ENCODE results near the gene CAMK2D.

Gene CAMK2D

GRCh38 chr4:113636438-113636818 lies 125.1 kb downstream of the CAMK2D start:
- Histone ChIP-seq H3K9me3 (ENCODE audit: control insufficient read depth, low read length) (no peaks in the 10 kb centered on the region), H3K36me3 (ENCODE audit: control insufficient read depth, insufficient read depth, low read length, severe bottlenecking) (no peaks in the 10 kb centered on the region), H3K9ac (ENCODE audit: low read length) (no peak overlapping the region), H3K27me3 (replicated peaks; ENCODE audit: control insufficient read depth, insufficient read depth, low read length) (no peaks in the 10 kb centered on the region), H3K4me1 (ENCODE audit: control insufficient read depth, insufficient read depth, low read length) (peaks cover 44% of the 10 kb centered on the region), H3K4me3 (ENCODE audit: low read length) (no peak overlapping the region)
- no peak for DNase-seq (ENCODE audit: low read depth)

- peak; percentile 40 for DNase-seq (ENCODE audit: low read depth)
- Histone ChIP-seq H3K27me3 (replicated peaks; ENCODE audit: control insufficient read depth, insufficient read depth, low read length) (no peaks in the 10 kb centered on the region), H3K4me3 (ENCODE audit: low read length) (no peak overlapping the region), H3K9ac (ENCODE audit: low read length) (no peak overlapping the region), H3K9me3 (ENCODE audit: control insufficient read depth, low read length) (no peaks in the 10 kb centered on the region), H3K36me3 (ENCODE audit: control insufficient read depth, insufficient read depth, low read length, severe bottlenecking) (no peaks in the 10 kb centered on the region), H3K4me1 (ENCODE audit: control insufficient read depth, insufficient read depth, low read length) (peaks cover 47% of the 10 kb centered on the region)
These were observed 125.7 kb downstream of the CAMK2D start for GRCh38 chr4:113635739-113636437.

- no peaks in the 10 kb centered on the region for H3K36me3 ChIP-seq (ENCODE audit: control insufficient read depth, insufficient read depth, low read length, severe bottlenecking)
- H3K4me3 ChIP-seq (ENCODE audit: low read length) = no peak overlapping the region
- H3K9ac ChIP-seq (ENCODE audit: low read length) = no peak overlapping the region
- no peaks in the 10 kb centered on the region for H3K27me3 ChIP-seq (replicated peaks; ENCODE audit: control insufficient read depth, insufficient read depth, low read length)
- peaks cover 52% of the 10 kb centered on the region for H3K4me1 ChIP-seq (ENCODE audit: control insufficient read depth, insufficient read depth, low read length)
- no peak for DNase-seq (ENCODE audit: low read depth)
- H3K9me3 ChIP-seq (ENCODE audit: control insufficient read depth, low read length) = no peaks in the 10 kb centered on the region
These were observed 127.2 kb downstream of the CAMK2D start for GRCh38 chr4:113634081-113634969.

DNA sequence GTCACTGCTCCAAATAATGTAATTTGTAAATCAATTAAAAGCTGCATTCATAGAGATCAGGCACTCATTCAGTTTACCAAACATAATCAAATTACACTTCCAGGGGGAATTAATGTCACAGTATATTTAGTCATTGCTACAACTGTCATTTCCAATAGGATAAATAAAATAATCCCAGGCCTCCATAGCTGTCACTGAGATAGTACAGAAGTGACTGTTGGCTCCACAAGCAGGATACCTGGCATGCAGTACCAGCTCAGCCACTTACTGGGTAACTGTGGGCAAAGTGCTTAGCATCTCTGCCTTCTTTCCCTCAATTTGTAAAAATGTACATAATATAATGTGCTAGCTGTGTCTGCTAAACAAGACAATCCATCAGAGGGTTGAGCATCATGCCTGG lies 128.1 kb downstream of the CAMK2D start:
- Histone ChIP-seq H3K9me3 (ENCODE audit: control insufficient read depth, low read length) (no peaks in the 10 kb centered on the region), H3K4me1 (ENCODE audit: control insufficient read depth, insufficient read depth, low read length) (peaks cover 50% of the 10 kb centered on the region), H3K36me3 (ENCODE audit: control insufficient read depth, insufficient read depth, low read length, severe bottlenecking) (no peaks in the 10 kb centered on the region), H3K27me3 (replicated peaks; ENCODE audit: control insufficient read depth, insufficient read depth, low read length) (no peaks in the 10 kb centered on the region), H3K9ac (ENCODE audit: low read length) (no peak overlapping the region), H3K4me3 (ENCODE audit: low read length) (no peak overlapping the region)
- DNase-seq (ENCODE audit: low read depth) = no peak

DNA sequence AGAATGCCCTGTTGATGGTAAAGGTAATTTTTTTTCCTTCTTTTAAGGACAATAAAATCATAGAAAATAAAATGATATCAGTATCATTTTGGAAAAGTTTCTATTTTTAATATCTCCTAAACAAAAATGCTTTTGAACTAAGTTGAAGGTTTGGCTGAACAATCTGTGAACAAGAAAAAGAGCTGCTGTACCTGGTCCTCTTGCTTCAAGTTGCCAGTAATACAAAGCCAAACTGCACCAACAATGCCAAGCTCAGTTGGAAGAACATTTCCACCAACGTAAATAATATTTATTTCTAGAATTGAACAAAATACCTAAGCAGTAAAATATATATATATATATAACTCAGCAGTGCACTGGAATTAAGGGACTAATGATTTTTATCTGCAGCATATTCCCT lies 132.8 kb downstream of the CAMK2D start:
- peaks cover 24% of the 10 kb centered on the region for H3K36me3 ChIP-seq (ENCODE audit: control insufficient read depth, insufficient read depth, low read length, severe bottlenecking)
- no peak overlapping the region for H3K9ac ChIP-seq (ENCODE audit: low read length)
- H3K4me3 ChIP-seq (ENCODE audit: low read length) = no peak overlapping the region
- H3K4me1 ChIP-seq (ENCODE audit: control insufficient read depth, insufficient read depth, low read length) = peaks cover 34% of the 10 kb centered on the region
- DNase-seq (ENCODE audit: low read depth) = no peak
- no peaks in the 10 kb centered on the region for H3K9me3 ChIP-seq (ENCODE audit: control insufficient read depth, low read length)
- H3K27me3 ChIP-seq (replicated peaks; ENCODE audit: control insufficient read depth, insufficient read depth, low read length) = no peaks in the 10 kb centered on the region

GRCh38 chr4:113627321-113627720 lies 134.2 kb downstream of the CAMK2D start:
- Histone ChIP-seq H3K4me1 (ENCODE audit: control insufficient read depth, insufficient read depth, low read length) (peaks cover 27% of the 10 kb centered on the region), H3K27me3 (replicated peaks; ENCODE audit: control insufficient read depth, insufficient read depth, low read length) (no peaks in the 10 kb centered on the region), H3K9ac (ENCODE audit: low read length) (no peak overlapping the region), H3K9me3 (ENCODE audit: control insufficient read depth, low read length) (no peaks in the 10 kb centered on the region), H3K4me3 (ENCODE audit: low read length) (no peak overlapping the region), H3K36me3 (ENCODE audit: control insufficient read depth, insufficient read depth, low read length, severe bottlenecking) (peaks cover 30% of the 10 kb centered on the region)
- DNase-seq (ENCODE audit: low read depth) = no peak

DNA sequence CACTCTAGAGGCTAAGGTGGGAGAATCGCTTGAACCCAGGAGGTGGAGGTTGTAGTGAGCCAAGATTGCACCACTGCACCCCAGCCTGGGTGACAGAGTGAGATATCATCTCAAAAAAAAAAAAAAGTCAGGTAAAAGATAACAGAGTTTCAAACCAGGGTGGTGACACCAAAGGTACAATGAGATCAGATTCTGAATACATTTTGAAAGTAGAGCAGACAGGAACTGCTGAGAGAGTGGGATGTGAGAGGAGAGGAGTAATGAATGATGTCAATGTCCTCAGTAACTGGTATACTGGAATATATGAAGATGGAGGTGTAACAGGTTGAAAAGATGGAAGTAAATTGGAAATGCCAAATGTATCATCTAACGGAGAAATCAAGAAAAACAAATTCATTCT lies 135.6 kb downstream of the CAMK2D start:
- H3K27me3 ChIP-seq (replicated peaks; ENCODE audit: control insufficient read depth, insufficient read depth, low read length) = no peaks in the 10 kb centered on the region
- no peaks in the 10 kb centered on the region for H3K9me3 ChIP-seq (ENCODE audit: control insufficient read depth, low read length)
- DNase-seq (ENCODE audit: low read depth) = no peak
- H3K4me3 ChIP-seq (ENCODE audit: low read length) = no peak overlapping the region
- peaks cover 24% of the 10 kb centered on the region for H3K4me1 ChIP-seq (ENCODE audit: control insufficient read depth, insufficient read depth, low read length)
- H3K36me3 ChIP-seq (ENCODE audit: control insufficient read depth, insufficient read depth, low read length, severe bottlenecking) = peaks cover 32% of the 10 kb centered on the region
- H3K9ac ChIP-seq (ENCODE audit: low read length) = no peak overlapping the region

GRCh38 chr4:113623274-113623894 lies 138.2 kb downstream of the CAMK2D start:
- no peak for DNase-seq (ENCODE audit: low read depth)
- H3K9ac ChIP-seq (ENCODE audit: low read length) = no peak overlapping the region
- no peak overlapping the region for H3K4me3 ChIP-seq (ENCODE audit: low read length)
- no peaks in the 10 kb centered on the region for H3K27me3 ChIP-seq (replicated peaks; ENCODE audit: control insufficient read depth, insufficient read depth, low read length)
- H3K9me3 ChIP-seq (ENCODE audit: control insufficient read depth, low read length) = no peaks in the 10 kb centered on the region
- peaks cover 32% of the 10 kb centered on the region for H3K36me3 ChIP-seq (ENCODE audit: control insufficient read depth, insufficient read depth, low read length, severe bottlenecking)
- H3K4me1 ChIP-seq (ENCODE audit: control insufficient read depth, insufficient read depth, low read length) = peaks cover 16% of the 10 kb centered on the region

- peaks cover 14% of the 10 kb centered on the region for H3K4me1 ChIP-seq (ENCODE audit: control insufficient read depth, insufficient read depth, low read length)
- H3K4me3 ChIP-seq (ENCODE audit: low read length) = no peak overlapping the region
- no peaks in the 10 kb centered on the region for H3K27me3 ChIP-seq (replicated peaks; ENCODE audit: control insufficient read depth, insufficient read depth, low read length)
- DNase-seq (ENCODE audit: low read depth) = no peak
- no peaks in the 10 kb centered on the region for H3K9me3 ChIP-seq (ENCODE audit: control insufficient read depth, low read length)
- peaks cover 36% of the 10 kb centered on the region for H3K36me3 ChIP-seq (ENCODE audit: control insufficient read depth, insufficient read depth, low read length, severe bottlenecking)
- no peak overlapping the region for H3K9ac ChIP-seq (ENCODE audit: low read length)
These were observed 139.9 kb downstream of the CAMK2D start for GRCh38 chr4:113621633-113622032.

DNA sequence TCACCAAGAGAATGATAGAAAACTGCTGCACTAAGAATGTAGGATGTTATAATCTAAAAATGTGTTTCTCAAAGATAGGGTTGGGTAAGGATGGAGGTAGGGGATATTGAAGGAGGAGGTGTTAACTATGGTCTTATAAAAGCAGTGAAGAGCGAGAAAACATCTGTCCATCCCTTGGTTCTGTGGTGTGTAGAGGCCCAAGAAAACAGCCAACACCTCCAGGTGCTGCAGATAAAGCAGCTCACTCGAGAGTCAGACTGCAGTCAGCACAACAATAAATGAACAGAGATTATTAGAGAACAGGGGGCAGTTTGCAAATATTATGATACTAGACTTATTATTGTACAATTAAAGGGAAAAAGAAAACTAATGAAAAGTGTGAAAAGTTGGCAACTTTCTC lies 141.5 kb downstream of the CAMK2D start:
- no peaks in the 10 kb centered on the region for H3K9me3 ChIP-seq (ENCODE audit: control insufficient read depth, low read length)
- H3K27me3 ChIP-seq (replicated peaks; ENCODE audit: control insufficient read depth, insufficient read depth, low read length) = no peaks in the 10 kb centered on the region
- H3K9ac ChIP-seq (ENCODE audit: low read length) = no peak overlapping the region
- DNase-seq (ENCODE audit: low read depth) = no peak
- H3K36me3 ChIP-seq (ENCODE audit: control insufficient read depth, insufficient read depth, low read length, severe bottlenecking) = peaks cover 24% of the 10 kb centered on the region
- H3K4me3 ChIP-seq (ENCODE audit: low read length) = no peak overlapping the region
- peaks cover 24% of the 10 kb centered on the region for H3K4me1 ChIP-seq (ENCODE audit: control insufficient read depth, insufficient read depth, low read length)

DNA sequence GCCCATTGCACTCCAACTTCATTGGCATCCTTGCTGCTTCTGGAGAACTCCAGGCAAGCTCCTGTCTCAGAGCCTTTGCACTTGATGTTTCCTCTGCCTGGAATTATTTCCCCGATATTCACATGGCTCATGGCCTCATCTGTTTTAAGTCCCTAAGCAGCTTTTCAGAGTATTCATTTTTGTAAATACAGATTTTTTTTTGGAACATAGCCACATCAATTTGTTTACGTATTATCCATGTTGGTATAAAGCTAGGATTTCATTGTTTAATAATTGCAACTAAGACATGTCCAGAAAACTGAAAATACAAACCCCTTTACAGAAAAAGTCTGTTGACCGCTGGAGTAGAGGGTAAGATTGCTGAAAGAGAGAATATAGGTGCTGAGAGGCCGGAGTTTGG lies 142.0 kb downstream of the CAMK2D start:
- Histone ChIP-seq H3K36me3 (ENCODE audit: control insufficient read depth, insufficient read depth, low read length, severe bottlenecking) (peaks cover 20% of the 10 kb centered on the region), H3K9me3 (ENCODE audit: control insufficient read depth, low read length) (no peaks in the 10 kb centered on the region), H3K27me3 (replicated peaks; ENCODE audit: control insufficient read depth, insufficient read depth, low read length) (no peaks in the 10 kb centered on the region), H3K4me1 (ENCODE audit: control insufficient read depth, insufficient read depth, low read length) (peaks cover 29% of the 10 kb centered on the region), H3K9ac (ENCODE audit: low read length) (no peak overlapping the region), H3K4me3 (ENCODE audit: low read length) (no peak overlapping the region)
- DNase-seq (ENCODE audit: low read depth) = no peak
